H1 (cell line): ENCODE measurements around the gene WDCP. TPM values are rescaled to one million over a fixed set of nuclear protein-coding genes. Genes with fewer than 3 reads are reported as not detected.

Experiments used
- BACH1 ChIP-seq: IDR thresholded peaks from 2 replicates; pipeline ENCODE4 v1.6.1; 2012; ENCODE audit warnings: low read length, improper control_type of control experiment
- BCL11A ChIP-seq, 2 experiments: IDR thresholded peaks; one replicate each; pipeline ENCODE4 v1.6.1; 2011; ENCODE audit warnings: low read depth in 2 of 2, low read length in 2 of 2, mild to moderate bottlenecking in 2 of 2
- FOSL1 ChIP-seq: IDR thresholded peaks from 2 replicates; pipeline ENCODE4 v1.6.1; 2011; ENCODE audit warnings: mild to moderate bottlenecking, low read depth, low read length, moderate library complexity; ENCODE audit not compliant: insufficient read depth
- GABPA ChIP-seq: IDR thresholded peaks from 2 replicates; pipeline ENCODE4 v1.6.1; 2011; ENCODE audit warnings: mild to moderate bottlenecking, low read length, moderate library complexity, borderline replicate concordance; ENCODE audit not compliant: insufficient read depth
- HDAC2 ChIP-seq, 2 experiments: fragments of 300-600 bp in 1 of 2; sonication (generic) in 1 of 2; IDR thresholded peaks; 2 replicates each; pipeline ENCODE4 v1.6.1; 2011 to 2012; ENCODE audit warnings: low read depth in 2 of 2, low read length in 2 of 2, mild to moderate bottlenecking in 2 of 2, moderate library complexity in 2 of 2, borderline replicate concordance in 1 of 2, inconsistent platforms in 1 of 2
- JUN ChIP-seq: IDR thresholded peaks from 2 replicates; pipeline ENCODE4 v1.6.1; 2011; ENCODE audit warnings: low read depth, mild to moderate bottlenecking, improper control_type of control experiment, low read length
- JUND ChIP-seq: IDR thresholded peaks from 2 replicates; pipeline ENCODE4 v1.6.1; 2011; ENCODE audit warnings: mild to moderate bottlenecking, improper control_type of control experiment, low read length
- KDM1A ChIP-seq: fragments of 200-600, 300-600 bp; sonication (generic); IDR thresholded peaks from 2 replicates; pipeline ENCODE4 v1.7.1; 2016; ENCODE audit warnings: mild to moderate bottlenecking, low read length, borderline replicate concordance
- POLR2A ChIP-seq, 2 experiments: IDR thresholded peaks; 1 replicate in 1 of 2; 2 replicates in 1 of 2; pipeline ENCODE4 v1.6.1; 2011; ENCODE audit warnings: low read depth in 2 of 2, low read length in 2 of 2, mild to moderate bottlenecking in 2 of 2; ENCODE audit errors: control extremely low read depth in 1 of 2
- POLR2AphosphoS5 ChIP-seq: IDR thresholded peaks from 2 replicates; pipeline ENCODE4 v1.6.1; 2011; ENCODE audit warnings: low read depth, low read length
- RFX5 ChIP-seq: IDR thresholded peaks from 2 replicates; pipeline ENCODE4 v1.6.1; 2011; ENCODE audit warnings: low read depth, low read length, improper control_type of control experiment, borderline replicate concordance
- SIN3A ChIP-seq, 2 experiments: IDR thresholded peaks in 1 of 2; conservative IDR thresholded peaks in 1 of 2; 2 replicates each; pipeline ENCODE4 v1.6.1; 2011 to 2012; ENCODE audit warnings: low read length in 2 of 2, improper control_type of control experiment in 1 of 2, low read depth in 1 of 2, mild to moderate bottlenecking in 1 of 2
- SP2 ChIP-seq: IDR thresholded peaks from 2 replicates; pipeline ENCODE4 v1.6.1; 2012; ENCODE audit warnings: mild to moderate bottlenecking, low read length, inconsistent platforms
- SP4 ChIP-seq: IDR thresholded peaks from 2 replicates; pipeline ENCODE4 v1.6.1; 2012; ENCODE audit warnings: low read length, inconsistent platforms
- TCF12 ChIP-seq: IDR thresholded peaks from 2 replicates; pipeline ENCODE4 v1.6.1; 2011; ENCODE audit warnings: low read depth, mild to moderate bottlenecking, low read length
- TEAD4 ChIP-seq: IDR thresholded peaks from 2 replicates; pipeline ENCODE4 v1.6.1; 2012; ENCODE audit warnings: low read depth, low read length, inconsistent platforms, mixed read lengths
- YY1 ChIP-seq: IDR thresholded peaks from 2 replicates; pipeline ENCODE4 v1.6.1; 2011; ENCODE audit warnings: low read depth, mild to moderate bottlenecking, low read length
- polyA plus RNA-seq, 7 experiments: library from polyadenylated mRNA; depleted of rRNA in 3 of 7; stranded (reverse) in 5 of 7; unstranded in 2 of 7; fragments of >200 nt in 5 of 7; fragments of 200-250 nt in 2 of 7; gene quantifications; 1 replicate in 5 of 7; 2 replicates in 1 of 7; 4 replicates in 1 of 7; pipeline versions ENCODE4 v1.2.1 to v1.2.3, GENCODE V29; 2011 to 2013; ENCODE audit warnings: missing spikeins in 2 of 7, mixed read lengths in 2 of 7
- total RNA-seq: library from RNA; stranded (reverse); fragmentation: NEBNext Ultra II Directional; extraction: Animal tissue kit (Norgen Biotek cat#: 25700); gene quantifications from 2 replicates; pipeline ENCODE4 v1.2.1, GENCODE V29; 2021
- TF ChIP-seq, protein P1 (sequence below), 3 experiments: IDR thresholded peaks; 1 replicate in 2 of 3; 2 replicates in 1 of 3; pipeline versions ENCODE4 v1.5.1 to v1.6.1; 2011; ENCODE audit warnings: low read length in 3 of 3, mild to moderate bottlenecking in 3 of 3, inconsistent platforms in 2 of 3, low read depth in 1 of 3, moderate library complexity in 1 of 3; ENCODE audit not compliant: insufficient read depth in 1 of 3; ENCODE audit errors: control extremely low read depth in 1 of 3
- TF ChIP-seq, protein P2 (sequence below): IDR thresholded peaks from 2 replicates; pipeline ENCODE4 v1.6.1; 2011; ENCODE audit warnings: low read depth, mild to moderate bottlenecking, low read length; ENCODE audit not compliant: insufficient read depth

WDCP gene
- total and polyA plus RNA-seq, 2 of the 8 experiments (the other 6 are each of a cell fraction or from before 2014, with no cell fraction given) = 19.2 to 40.1 TPM

DNA sequence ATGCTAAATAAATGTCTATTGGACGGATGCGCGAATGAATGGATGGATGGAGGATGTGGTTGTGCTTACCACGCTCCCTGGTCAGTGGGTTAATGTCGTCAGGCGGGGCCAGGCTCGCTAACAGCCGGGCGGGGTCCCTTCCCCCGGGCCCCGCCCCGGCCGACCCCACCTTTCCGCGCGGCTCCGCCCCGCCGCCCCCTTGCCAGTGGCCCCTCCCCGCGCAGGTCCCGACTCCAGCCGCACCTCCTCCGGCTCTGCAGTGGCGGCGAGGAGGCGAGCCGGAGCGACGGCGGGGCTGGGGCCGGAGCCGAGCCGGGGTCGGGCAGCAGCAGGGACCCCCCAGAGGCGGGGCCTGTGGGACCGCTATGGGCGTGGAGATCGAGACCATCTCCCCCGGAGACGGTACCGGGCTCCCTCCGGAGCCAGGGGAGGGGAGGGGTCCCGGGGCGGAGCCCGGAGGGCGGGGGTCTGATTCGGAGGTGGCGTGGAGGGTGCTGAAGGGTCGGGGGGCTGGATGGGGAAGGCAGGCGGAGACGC, 2.4 kb upstream of the WDCP start, which contains the start of gene FKBP1B (continued):
- TF ChIP-seq, protein P1, sequence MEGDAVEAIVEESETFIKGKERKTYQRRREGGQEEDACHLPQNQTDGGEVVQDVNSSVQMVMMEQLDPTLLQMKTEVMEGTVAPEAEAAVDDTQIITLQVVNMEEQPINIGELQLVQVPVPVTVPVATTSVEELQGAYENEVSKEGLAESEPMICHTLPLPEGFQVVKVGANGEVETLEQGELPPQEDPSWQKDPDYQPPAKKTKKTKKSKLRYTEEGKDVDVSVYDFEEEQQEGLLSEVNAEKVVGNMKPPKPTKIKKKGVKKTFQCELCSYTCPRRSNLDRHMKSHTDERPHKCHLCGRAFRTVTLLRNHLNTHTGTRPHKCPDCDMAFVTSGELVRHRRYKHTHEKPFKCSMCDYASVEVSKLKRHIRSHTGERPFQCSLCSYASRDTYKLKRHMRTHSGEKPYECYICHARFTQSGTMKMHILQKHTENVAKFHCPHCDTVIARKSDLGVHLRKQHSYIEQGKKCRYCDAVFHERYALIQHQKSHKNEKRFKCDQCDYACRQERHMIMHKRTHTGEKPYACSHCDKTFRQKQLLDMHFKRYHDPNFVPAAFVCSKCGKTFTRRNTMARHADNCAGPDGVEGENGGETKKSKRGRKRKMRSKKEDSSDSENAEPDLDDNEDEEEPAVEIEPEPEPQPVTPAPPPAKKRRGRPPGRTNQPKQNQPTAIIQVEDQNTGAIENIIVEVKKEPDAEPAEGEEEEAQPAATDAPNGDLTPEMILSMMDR (IDR thresholded peaks at IDR 0.05; ENCODE audit: control extremely low read depth in 1 of 3, insufficient read depth in 1 of 3, low read depth in 1 of 3, low read length in 3 of 3) = no peak
- no peak for TF ChIP-seq GABPA
- no peak for TF ChIP-seq RFX5
- TF ChIP-seq POLR2A (IDR thresholded peaks at IDR 0.05; ENCODE audit: control extremely low read depth in 1 of 2, low read depth in 2 of 2, low read length in 2 of 2) = peak; percentile 67 to 70
- TF ChIP-seq KDM1A = no peak
- TF ChIP-seq JUN = no peak
- TF ChIP-seq TEAD4 = no peak
- TF ChIP-seq TCF12 = no peak
- no peak for TF ChIP-seq SP4
- TF ChIP-seq SIN3A (conservative IDR thresholded peaks at IDR 0.05 in 1 of 2, IDR thresholded peaks at IDR 0.05 in 1 of 2; ENCODE audit: low read depth in 1 of 2, low read length in 2 of 2) = no peak
- TF ChIP-seq POLR2AphosphoS5 = peak; percentile 54; the same call in 1 of the 2 replicates
- TF ChIP-seq, protein P2, sequence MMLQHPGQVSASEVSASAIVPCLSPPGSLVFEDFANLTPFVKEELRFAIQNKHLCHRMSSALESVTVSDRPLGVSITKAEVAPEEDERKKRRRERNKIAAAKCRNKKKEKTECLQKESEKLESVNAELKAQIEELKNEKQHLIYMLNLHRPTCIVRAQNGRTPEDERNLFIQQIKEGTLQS = no peak
- TF ChIP-seq JUND = no peak
- TF ChIP-seq HDAC2 (IDR thresholded peaks at IDR 0.05; ENCODE audit: borderline replicate concordance in 1 of 2, low read depth in 2 of 2, low read length in 2 of 2) = no peak
- TF ChIP-seq YY1 = no peak
- TF ChIP-seq FOSL1 = no peak
- no peak for TF ChIP-seq SP2
- no peak for TF ChIP-seq BACH1
- no peak for TF ChIP-seq BCL11A (IDR thresholded peaks at IDR 0.05; ENCODE audit: low read depth in 2 of 2, low read length in 2 of 2)
